ENCODE measurements around the gene SLC17A7. TPM values are rescaled to one million over a fixed set of nuclear protein-coding genes. Genes with fewer than 3 reads are reported as not detected.

SLC17A7 gene
- total and polyA plus RNA-seq, 2 donors (not counting 1 experiment from before 2014, with no cell fraction given): 0.08 to 0.33 TPM

DNA sequence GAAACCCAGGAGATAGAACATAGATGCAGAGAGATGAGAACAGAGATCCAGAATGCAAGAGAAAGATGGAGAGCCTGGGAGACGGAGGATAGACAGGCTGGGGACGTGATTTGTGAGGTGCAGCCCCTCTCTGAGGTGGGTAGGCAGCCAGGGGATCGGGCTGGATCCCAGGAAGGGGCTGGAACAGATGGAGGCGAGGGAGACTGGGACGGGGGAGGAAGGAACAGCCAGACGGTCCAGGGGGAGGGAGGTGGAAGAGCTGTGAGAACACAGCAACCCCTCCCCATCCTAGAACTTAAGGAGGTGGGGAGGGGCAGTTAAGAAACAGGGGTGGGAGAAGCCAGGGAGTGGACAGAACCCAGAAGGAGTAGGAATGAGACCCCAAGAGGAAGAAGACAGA, 3.1 kb downstream of the SLC17A7 start:
- no peak for DNase-seq (ENCODE audit: low read depth in 2 of 2)
- no peaks in the 10 kb centered on the region for H4K20me1 ChIP-seq (ENCODE audit: control insufficient read depth, extremely low read depth, insufficient read depth, low read length)
- H3K36me3 ChIP-seq (ENCODE audit: control insufficient read depth, insufficient read depth, low read length): no peaks in the 10 kb centered on the region
- H2AFZ ChIP-seq (ENCODE audit: low read length): no peak overlapping the region
- peaks cover 71% of the 10 kb centered on the region for H3K27me3 ChIP-seq (ENCODE audit: control insufficient read depth, insufficient read depth, low read length)
- H3K9me3 ChIP-seq (ENCODE audit: control insufficient read depth, insufficient read depth, low read depth, low read length): no peaks in the 10 kb centered on the region
- no peak overlapping the region for H3K4me2 ChIP-seq (ENCODE audit: extremely low read depth, insufficient read depth, low read length)
- H3K4me1 ChIP-seq (ENCODE audit: control insufficient read depth, extremely low read depth, insufficient read depth, low read length): no peaks in the 10 kb centered on the region
- H3K79me2 ChIP-seq (ENCODE audit: control insufficient read depth, insufficient read depth, low read length): no peaks in the 10 kb centered on the region
- TF ChIP-seq EZH2 (IDR thresholded peaks at IDR 0.05; ENCODE audit: low read length, missing control alignments): peak; percentile 65
- TF ChIP-seq, protein P1, sequence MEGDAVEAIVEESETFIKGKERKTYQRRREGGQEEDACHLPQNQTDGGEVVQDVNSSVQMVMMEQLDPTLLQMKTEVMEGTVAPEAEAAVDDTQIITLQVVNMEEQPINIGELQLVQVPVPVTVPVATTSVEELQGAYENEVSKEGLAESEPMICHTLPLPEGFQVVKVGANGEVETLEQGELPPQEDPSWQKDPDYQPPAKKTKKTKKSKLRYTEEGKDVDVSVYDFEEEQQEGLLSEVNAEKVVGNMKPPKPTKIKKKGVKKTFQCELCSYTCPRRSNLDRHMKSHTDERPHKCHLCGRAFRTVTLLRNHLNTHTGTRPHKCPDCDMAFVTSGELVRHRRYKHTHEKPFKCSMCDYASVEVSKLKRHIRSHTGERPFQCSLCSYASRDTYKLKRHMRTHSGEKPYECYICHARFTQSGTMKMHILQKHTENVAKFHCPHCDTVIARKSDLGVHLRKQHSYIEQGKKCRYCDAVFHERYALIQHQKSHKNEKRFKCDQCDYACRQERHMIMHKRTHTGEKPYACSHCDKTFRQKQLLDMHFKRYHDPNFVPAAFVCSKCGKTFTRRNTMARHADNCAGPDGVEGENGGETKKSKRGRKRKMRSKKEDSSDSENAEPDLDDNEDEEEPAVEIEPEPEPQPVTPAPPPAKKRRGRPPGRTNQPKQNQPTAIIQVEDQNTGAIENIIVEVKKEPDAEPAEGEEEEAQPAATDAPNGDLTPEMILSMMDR (conservative IDR thresholded peaks at IDR 0.05 in 1 of 2, IDR thresholded peaks at IDR 0.05 in 1 of 2; ENCODE audit: low read depth in 1 of 2, low read length in 2 of 2): no peak
- H3K27ac ChIP-seq (ENCODE audit: insufficient read depth, low read length): no peak overlapping the region
- H3K4me3 ChIP-seq (replicated peaks in 1 of 4; ENCODE audit: control extremely low read depth in 1 of 4, insufficient read depth in 1 of 4, low read depth in 3 of 4, low read length in 4 of 4): no peak overlapping the region
- no peak overlapping the region for H3K9ac ChIP-seq (ENCODE audit: insufficient read depth, low read length)

DNA sequence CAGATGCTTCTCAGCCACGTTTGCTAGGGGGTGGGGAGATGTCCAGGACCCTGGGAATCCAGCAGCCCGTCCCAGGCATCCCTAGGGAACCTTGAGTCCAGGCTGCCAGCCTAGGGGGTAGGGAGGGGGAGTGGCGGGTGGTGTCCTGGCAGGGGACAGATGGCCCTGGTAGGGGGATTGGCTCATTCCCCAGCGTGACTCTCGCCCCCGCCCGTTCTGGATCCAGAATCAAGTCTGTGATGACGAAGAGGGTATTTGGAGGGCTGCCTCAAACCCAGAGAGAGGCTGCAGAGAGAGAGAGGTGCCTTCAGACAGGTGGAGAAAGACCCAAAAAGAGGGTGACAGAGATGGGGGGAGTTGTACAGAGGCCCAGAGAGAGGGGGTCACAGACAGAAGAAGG, 4.1 kb downstream of the SLC17A7 start:
- no peaks in the 10 kb centered on the region for H3K79me2 ChIP-seq (ENCODE audit: control insufficient read depth, insufficient read depth, low read length)
- H3K4me1 ChIP-seq (ENCODE audit: control insufficient read depth, extremely low read depth, insufficient read depth, low read length): no peaks in the 10 kb centered on the region
- TF ChIP-seq, protein P1 (conservative IDR thresholded peaks at IDR 0.05 in 1 of 2, IDR thresholded peaks at IDR 0.05 in 1 of 2; ENCODE audit: low read depth in 1 of 2, low read length in 2 of 2): no peak
- TF ChIP-seq EZH2 (IDR thresholded peaks at IDR 0.05; ENCODE audit: low read length, missing control alignments): no peak
- H3K9ac ChIP-seq (ENCODE audit: insufficient read depth, low read length): no peak overlapping the region
- no peaks in the 10 kb centered on the region for H4K20me1 ChIP-seq (ENCODE audit: control insufficient read depth, extremely low read depth, insufficient read depth, low read length)
- H3K27me3 ChIP-seq (ENCODE audit: control insufficient read depth, insufficient read depth, low read length): peaks cover 82% of the 10 kb centered on the region
- no peak overlapping the region for H2AFZ ChIP-seq (ENCODE audit: low read length)
- no peaks in the 10 kb centered on the region for H3K36me3 ChIP-seq (ENCODE audit: control insufficient read depth, insufficient read depth, low read length)
- H3K4me3 ChIP-seq (replicated peaks in 1 of 4; ENCODE audit: control extremely low read depth in 1 of 4, insufficient read depth in 1 of 4, low read depth in 3 of 4, low read length in 4 of 4): no peak overlapping the region
- no peak overlapping the region for H3K27ac ChIP-seq (ENCODE audit: insufficient read depth, low read length)
- no peak overlapping the region for H3K4me2 ChIP-seq (ENCODE audit: extremely low read depth, insufficient read depth, low read length)
- H3K9me3 ChIP-seq (ENCODE audit: control insufficient read depth, insufficient read depth, low read depth, low read length): no peaks in the 10 kb centered on the region
- no peak for DNase-seq (ENCODE audit: low read depth in 2 of 2)

DNA sequence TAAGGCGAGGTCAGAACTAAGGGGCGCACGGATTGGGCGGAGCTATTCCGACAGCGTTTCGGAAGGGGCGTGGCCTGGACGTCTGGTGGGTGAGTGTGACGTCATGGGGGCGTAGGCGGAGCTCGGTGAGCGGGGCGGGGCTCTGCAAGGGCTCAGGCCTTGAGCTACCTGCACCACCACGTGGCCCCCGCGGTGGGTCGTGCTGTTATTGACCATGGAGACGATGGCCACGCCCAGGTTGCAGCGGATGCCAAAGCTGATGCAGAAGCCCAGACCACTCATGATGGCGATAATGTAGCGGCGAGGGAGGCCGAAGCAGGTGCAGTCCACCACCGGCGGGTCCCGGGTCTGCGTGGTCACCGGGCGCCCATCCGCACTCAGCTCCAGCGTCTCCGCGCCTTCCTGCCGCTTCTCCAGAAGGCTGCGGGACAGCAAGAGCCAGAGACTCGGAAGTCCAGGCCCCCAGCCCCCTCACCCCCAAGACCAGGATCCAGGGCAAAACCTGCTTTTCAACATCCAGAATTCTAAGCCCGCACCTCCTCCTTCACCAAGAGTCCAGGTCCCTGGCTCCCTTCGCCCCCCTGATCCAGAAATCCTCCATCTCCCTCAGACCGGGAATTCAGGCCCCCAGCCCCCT, 4.8 kb downstream of the SLC17A7 start:
- TF ChIP-seq, protein P1 (conservative IDR thresholded peaks at IDR 0.05 in 1 of 2, IDR thresholded peaks at IDR 0.05 in 1 of 2; ENCODE audit: low read depth in 1 of 2, low read length in 2 of 2): no peak
- TF ChIP-seq EZH2 (IDR thresholded peaks at IDR 0.05; ENCODE audit: low read length, missing control alignments): peak; percentile 92
- H3K9me3 ChIP-seq (ENCODE audit: control insufficient read depth, insufficient read depth, low read depth, low read length): no peaks in the 10 kb centered on the region
- H3K4me3 ChIP-seq (replicated peaks in 1 of 4; ENCODE audit: control extremely low read depth in 1 of 4, insufficient read depth in 1 of 4, low read depth in 3 of 4, low read length in 4 of 4): no peak overlapping the region
- H3K4me2 ChIP-seq (ENCODE audit: extremely low read depth, insufficient read depth, low read length): no peak overlapping the region
- H3K9ac ChIP-seq (ENCODE audit: insufficient read depth, low read length): no peak overlapping the region
- peaks cover 82% of the 10 kb centered on the region for H3K27me3 ChIP-seq (ENCODE audit: control insufficient read depth, insufficient read depth, low read length)
- H3K4me1 ChIP-seq (ENCODE audit: control insufficient read depth, extremely low read depth, insufficient read depth, low read length): no peaks in the 10 kb centered on the region
- no peak overlapping the region for H3K27ac ChIP-seq (ENCODE audit: insufficient read depth, low read length)
- H3K36me3 ChIP-seq (ENCODE audit: control insufficient read depth, insufficient read depth, low read length): no peaks in the 10 kb centered on the region
- H3K79me2 ChIP-seq (ENCODE audit: control insufficient read depth, insufficient read depth, low read length): no peaks in the 10 kb centered on the region
- no peak for DNase-seq (ENCODE audit: low read depth in 2 of 2)
- no peak overlapping the region for H2AFZ ChIP-seq (ENCODE audit: low read length)
- H4K20me1 ChIP-seq (ENCODE audit: control insufficient read depth, extremely low read depth, insufficient read depth, low read length): no peaks in the 10 kb centered on the region

Data from fibroblast of lung (primary cell).